H1 (cell line): ENCODE results near the gene GPX4. TPM values are rescaled to one million over a fixed set of nuclear protein-coding genes. Genes with fewer than 3 reads are reported as not detected.

Source experiments
- BCL11A ChIP-seq, 2 experiments: IDR thresholded peaks; one replicate each; pipeline ENCODE4 v1.6.1; 2011; ENCODE audit warnings: low read depth in 2 of 2, low read length in 2 of 2, mild to moderate bottlenecking in 2 of 2
- CEBPB ChIP-seq: IDR thresholded peaks from 2 replicates; pipeline ENCODE4 v1.6.1; 2012; ENCODE audit warnings: low read depth, low read length
- CHD1 ChIP-seq: IDR thresholded peaks from 2 replicates; pipeline ENCODE4 v1.6.1; 2012; ENCODE audit warnings: low read depth, low read length, improper control_type of control experiment
- GTF2F1 ChIP-seq: IDR thresholded peaks from 2 replicates; pipeline ENCODE4 v1.6.1; 2012; ENCODE audit warnings: low read depth, low read length, improper control_type of control experiment, borderline replicate concordance
- RBBP5 ChIP-seq: IDR thresholded peaks from 2 replicates; pipeline ENCODE4 v1.7.1; 2012; ENCODE audit warnings: low read depth, mild to moderate bottlenecking, inconsistent platforms, low read length, moderate library complexity, borderline replicate concordance
- polyA plus RNA-seq, 7 experiments: library from polyadenylated mRNA; depleted of rRNA in 3 of 7; stranded (reverse) in 5 of 7; unstranded in 2 of 7; fragments of >200 nt in 5 of 7; fragments of 200-250 nt in 2 of 7; gene quantifications; 1 replicate in 5 of 7; 2 replicates in 1 of 7; 4 replicates in 1 of 7; pipeline versions ENCODE4 v1.2.1 to v1.2.3, GENCODE V29; 2011 to 2013; ENCODE audit warnings: missing spikeins in 2 of 7, mixed read lengths in 2 of 7
- total RNA-seq: library from RNA; stranded (reverse); fragmentation: NEBNext Ultra II Directional; extraction: Animal tissue kit (Norgen Biotek cat#: 25700); gene quantifications from 2 replicates; pipeline ENCODE4 v1.2.1, GENCODE V29; 2021

The GPX4 gene
- total and polyA plus RNA-seq, 2 of the 8 experiments (the other 6 are each of a cell fraction or from before 2014, with no cell fraction given) = 342 to 693 TPM

DNA sequence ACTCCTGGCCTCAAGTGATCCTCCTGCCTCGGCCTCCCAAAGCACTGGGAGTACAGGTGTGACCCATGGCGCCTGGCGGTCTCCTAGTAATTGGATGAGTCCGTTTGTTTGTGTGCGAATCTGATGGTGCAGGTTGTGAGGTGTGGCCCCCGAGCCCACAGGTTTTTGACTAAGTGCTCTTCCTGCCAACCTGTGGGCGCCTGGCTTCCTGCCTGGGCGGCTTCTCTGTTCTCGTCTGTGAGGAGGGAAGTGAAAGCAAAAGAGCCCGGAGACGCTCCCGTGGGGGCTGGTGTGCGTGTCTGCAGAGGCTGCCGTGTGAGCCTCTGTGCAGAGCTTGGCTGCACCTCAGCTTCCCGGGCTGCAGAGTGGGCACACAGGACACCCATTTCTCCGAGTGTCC is 26.8 kb upstream of the GPX4 start (continued):
- TF ChIP-seq RBBP5 = no peak
- no peak for TF ChIP-seq BCL11A (IDR thresholded peaks at IDR 0.05; ENCODE audit: low read depth in 2 of 2, low read length in 2 of 2)
- no peak for TF ChIP-seq CEBPB
- no peak for TF ChIP-seq GTF2F1
- TF ChIP-seq CHD1 = no peak
